Head of caudate nucleus (tissue), 42 donors: ENCODE data around the gene ENO3.

Experiments used
- DNase-seq, 42 donors: peaks; one replicate each; pipeline versions ENCODE4 v3.0.0 to v3.0.0-alpha.2; 2020 to 2021; ENCODE audit warnings: mixed read lengths in 7 of 42
- intact Hi-C: fragments of 100-400 bp; cut with DNase I; formaldehyde crosslinking; loops from one replicate; pipeline ENCODE4 v1.15.0; 2022

ENO3 gene

DNA sequence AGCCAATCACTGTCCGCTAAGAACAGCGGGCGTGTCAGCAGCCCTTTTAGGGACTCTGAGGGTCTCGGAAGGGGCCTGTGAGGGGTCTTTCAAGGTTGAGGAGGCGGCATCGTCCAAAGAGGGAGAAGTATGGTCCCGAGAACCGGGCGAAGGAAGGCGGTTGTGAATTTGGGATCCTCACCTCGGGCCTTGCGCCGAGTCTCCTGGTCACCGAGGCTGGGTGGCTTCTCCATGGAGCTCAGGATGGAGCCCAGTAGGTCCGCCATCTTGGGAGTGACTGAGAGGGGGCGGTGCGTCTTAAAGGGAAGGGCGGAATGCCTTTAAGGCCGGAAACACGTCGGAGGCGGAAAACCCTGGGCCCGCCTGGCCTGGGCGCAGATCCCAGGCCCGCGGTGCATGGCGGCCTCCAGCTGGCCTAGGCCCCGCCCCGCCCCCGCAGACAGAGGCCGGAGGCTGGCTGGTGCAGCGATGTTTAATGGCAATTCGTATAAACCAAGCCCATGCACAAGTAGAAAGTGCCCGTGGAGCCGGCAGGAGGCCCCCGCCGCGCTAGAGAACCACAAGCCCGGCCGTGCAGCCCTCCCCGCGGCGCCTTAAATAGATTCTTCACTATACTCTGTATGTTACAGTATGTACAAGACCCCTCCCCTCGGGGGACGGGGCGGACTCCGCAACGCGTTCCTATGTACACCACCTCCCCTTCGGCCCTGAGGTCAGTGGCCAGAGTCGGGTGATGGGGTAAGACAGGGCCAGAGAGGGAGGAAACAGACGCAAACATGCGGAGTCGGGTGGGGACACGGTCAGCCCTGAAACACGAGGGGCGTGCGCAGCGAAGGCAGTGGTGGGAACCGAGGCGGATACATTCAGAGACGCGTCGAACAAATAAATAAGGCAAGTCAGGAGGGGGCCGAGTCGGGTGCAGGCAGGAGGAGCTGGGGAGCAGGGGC is 16.9 kb downstream of the ENO3 start, which contains the start of gene SPAG7:
TSS of gene SPAG7 (minus strand) at position 279 of the 947 bp plus-strand sequence. CDS start at position 266, 13 bp downstream.
- intact Hi-C loops: loop anchor here (2.0 kb wide), 1 partner anchor 19 kb away; the partner anchor contains the start of gene PFN1
- DNase-seq: peak; percentile 91 to 98 (median 95)

DNA sequence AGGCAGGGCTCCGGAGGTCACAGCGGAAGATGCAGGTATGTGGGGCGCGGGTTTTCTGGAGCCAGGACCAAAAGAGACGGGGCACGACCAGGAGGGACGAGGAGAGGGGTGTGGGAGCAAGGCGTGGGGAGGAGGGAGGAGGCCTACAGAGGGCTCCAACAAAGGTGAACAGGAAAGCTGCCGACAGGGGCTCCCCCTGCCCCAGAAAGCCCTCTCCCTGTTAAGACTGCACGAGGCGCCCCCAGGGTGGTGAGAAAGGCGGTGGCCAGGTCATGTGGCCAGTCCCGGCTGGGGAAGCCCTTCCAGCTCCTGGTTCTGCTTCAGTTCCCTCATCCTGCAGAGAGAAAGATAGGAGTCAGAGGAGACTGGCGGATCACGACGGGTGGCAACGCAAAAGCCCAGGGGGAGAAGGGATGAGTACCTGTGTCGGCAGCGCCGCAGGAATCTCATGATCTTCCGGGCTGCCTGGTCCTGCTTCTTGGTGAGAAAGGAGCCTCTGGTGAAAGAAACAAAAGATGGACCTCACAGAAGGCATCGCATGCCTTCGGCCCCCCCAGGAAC is 17.6 kb downstream of the ENO3 start:
- intact Hi-C loops: no loop called here
- peak in 15 of 42 donors; percentile 12 to 53 (median 31) for DNase-seq

DNA sequence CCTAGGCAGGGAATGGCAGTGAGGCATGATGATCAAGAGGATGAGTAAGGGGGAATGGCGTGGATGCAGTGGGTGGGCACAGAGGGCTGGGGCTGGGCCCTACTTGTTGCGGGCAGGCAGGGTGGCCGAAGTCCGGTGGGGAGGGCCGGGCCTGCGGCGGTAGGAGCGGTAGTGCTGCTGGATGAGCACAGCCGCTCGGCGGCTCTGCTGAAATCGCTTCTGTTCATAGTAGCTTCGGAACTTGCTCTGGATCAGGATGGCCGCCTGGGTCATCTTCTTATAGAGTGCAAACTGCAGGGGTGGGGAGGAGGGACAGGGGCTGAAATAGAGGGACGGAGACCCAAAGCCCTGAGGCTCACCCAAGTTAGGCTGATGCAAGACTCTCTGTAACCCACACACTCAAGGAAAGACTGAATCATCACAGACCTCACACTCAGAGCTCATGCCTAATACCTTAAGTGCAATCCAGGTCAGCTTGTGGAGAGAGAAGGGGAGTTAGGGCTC is 18.2 kb downstream of the ENO3 start:
- DNase-seq: peak in 11 of 42 donors; percentile 5 to 58 (median 29)
- intact Hi-C loops: no loop called here

- no peak for DNase-seq
- intact Hi-C loops: no loop called here
Measured at GRCh38 chr17:4969551-4970173, 18.7 kb downstream of the ENO3 start.

DNA sequence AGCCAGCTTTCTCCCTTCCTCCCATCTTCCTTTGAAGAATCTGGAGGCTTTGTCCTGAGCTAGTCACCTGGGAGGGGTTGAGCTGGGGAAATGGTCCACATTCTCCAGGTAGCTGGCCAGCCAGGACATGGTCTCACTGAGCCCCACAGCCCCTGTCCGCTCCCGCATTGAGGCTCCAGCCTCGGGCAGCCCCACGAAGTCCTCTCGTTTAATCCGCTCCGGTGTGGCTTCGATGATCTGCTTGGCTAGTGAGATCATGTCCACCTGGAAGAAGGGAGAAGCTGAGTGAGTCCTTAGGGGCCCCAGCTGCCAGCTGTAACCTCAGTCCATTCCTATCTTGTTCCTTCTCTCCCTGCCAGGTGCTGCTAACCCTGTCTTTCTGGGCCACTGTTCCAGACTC is 19.4 kb downstream of the ENO3 start:
- DNase-seq: no peak
- intact Hi-C loops: no loop called here

DNA sequence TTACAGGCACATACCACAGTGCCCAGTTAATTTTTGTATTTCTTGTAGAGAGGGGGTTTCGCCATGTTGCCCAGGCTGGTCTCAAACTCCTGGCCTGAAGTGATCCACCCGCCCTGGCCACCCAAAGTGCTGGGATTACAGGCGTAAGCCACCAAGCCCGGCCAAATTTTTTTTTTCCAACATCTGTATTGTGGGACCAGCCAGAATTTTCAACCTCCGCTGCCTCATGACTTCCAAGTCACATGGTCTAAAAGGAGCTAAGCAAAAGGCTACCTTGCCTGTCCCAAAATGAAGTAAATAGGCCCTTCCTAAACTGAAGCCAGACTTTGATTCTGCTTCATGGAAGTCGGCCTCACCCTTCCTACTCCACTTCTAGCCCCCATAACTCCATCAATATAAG is 20.9 kb downstream of the ENO3 start:
- no peak for DNase-seq
- intact Hi-C loops: no loop called here

DNA sequence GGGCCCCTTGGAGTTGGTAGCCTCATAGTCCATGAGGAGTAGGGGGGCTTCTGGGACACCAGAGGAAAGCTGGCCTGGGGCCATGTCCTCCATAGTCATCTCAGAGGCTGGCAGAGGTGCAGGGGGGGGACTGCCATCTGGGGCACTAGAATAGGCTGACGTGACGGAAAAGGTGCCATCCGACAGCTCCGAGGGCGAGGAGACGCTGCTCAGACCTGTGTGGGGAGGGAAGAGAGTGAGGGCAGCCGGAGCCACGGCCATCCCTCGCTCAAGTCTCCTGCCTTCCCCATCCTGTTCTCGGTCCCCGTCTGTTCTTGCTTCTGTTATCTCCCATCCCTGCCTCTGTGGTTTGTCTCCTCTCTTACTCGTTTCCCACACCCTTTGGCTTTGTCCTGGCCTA is 21.4 kb downstream of the ENO3 start:
- intact Hi-C loops: no loop called here
- DNase-seq: no peak

DNA sequence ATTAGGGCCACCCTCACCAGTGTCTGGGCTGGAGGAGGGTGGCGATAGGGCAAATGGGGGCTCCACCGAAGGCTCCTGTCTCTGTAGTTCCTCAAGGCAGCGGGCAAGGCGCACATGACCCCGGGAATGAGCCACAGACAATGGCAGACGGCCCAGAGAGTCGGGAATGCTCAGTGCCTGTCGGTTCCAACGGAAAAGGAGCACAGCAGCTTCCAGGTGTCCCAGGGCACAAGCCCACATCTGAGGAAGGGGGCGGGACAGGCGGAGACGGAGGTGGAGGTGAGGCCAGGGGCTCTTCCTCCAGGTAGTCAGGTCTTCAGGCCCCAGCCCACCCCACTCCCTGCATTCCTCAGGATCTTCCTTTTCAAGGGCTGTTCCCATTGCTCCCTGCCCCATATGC is 21.8 kb downstream of the ENO3 start:
- intact Hi-C loops: no loop called here
- no peak for DNase-seq

GRCh38 chr17:4973256-4974114 is 22.6 kb downstream of the ENO3 start:
- intact Hi-C loops: no loop called here
- DNase-seq: no peak

GRCh38 chr17:4974115-4974670 is 23.3 kb downstream of the ENO3 start:
- intact Hi-C loops: no loop called here

DNA sequence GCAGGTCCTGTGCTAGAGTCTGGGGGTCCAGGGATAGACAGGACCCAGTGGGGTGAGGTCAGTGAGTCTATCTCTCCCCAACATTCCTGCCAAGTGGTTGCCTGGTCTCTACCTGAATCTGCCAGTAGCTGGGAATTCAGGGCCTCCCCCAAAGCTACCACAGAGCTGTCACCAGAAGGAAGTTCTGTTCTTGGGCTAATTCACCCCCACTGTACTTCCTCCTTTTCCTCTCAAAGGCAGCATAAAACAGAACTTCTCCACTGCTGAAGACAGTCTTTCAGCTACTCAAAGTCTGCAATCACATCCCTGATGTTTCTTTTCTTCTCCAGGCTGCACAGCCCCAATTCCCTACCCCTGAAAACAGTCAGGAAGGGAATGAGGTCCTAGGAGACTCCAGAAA is 27.8 kb downstream of the ENO3 start:
- intact Hi-C loops: no loop called here
- DNase-seq: no peak

More at GRCh38 chr17:4974115-4974670, 23.3 kb downstream of the ENO3 start:
- no peak for DNase-seq

DNA sequence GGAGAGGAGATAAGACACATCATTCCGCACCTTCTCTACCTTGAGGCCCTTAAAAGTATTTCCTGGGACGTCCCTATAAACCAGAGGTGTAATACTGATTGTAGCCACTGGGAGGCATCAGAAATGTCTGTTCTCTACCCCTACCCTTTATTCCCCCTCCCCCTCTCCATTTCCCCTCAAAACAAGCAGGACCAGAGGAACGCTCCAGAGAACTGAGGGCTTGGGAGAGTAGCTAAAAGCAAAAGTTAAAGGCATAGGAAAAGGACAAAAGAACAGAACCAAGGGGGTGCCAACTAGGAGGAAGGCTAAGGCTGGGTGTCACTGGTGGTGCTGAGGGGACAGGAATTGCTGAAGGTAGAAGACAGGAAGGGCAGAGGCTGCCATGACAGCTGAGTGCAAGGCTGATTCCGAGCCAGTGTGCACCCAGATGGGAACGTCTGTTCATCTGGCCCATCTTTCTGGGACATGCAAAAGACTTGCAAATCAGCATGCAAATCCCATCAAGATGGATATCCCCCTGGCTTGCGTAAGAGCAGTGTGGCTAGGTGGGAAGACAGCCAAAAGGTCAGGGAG is 29.8 kb downstream of the ENO3 start:
- intact Hi-C loops: loop anchor here (10.0 kb wide), 1 partner anchor 84 kb away; no protein-coding TSS in a partner anchor
- peak in 13 of 42 donors; percentile 20 to 76 (median 41) for DNase-seq

DNA sequence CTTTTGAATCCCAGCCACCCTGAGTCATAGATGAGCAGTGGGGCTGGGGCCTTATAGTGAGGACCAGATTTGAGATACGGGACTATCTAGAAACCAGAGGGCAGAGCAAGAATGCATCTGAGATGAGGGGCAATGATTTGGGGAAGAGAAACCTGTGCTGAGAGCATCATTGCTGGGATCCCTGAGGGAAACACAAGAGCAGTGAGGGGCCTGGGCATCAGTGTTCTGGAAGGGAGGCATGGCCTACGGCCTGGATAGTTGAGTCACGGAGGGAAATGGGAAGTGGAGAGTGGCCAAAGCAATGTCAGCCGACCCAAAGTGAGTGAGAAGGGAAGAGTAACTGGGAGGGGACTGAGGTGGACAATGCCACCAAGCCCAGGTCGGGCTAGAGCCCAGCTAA is 31.4 kb downstream of the ENO3 start:
- no peak for DNase-seq
- intact Hi-C loops: loop anchor here (10.0 kb wide), 1 partner anchor 82 kb away; no protein-coding TSS in a partner anchor

DNA sequence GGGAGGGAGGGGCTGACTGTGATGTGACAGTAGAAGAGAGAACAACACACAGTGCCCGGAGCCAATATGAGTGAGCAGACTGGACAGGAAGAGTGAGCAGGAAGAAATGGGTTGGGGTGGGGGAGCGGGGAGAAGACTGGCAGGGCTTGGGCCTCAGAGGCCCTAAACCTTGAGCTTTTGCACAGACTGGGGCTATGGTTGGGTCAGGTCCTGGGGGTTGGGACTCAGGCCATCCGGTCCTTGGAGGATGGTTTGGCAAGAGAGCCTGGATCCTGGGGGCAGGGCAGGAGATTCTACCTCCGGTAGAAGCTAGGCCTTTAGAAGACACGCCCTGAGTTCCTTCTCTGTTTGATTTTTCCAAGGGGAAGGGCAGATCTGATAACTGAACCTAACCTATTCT is 35.5 kb downstream of the ENO3 start:
- DNase-seq: peak in 1 of 42 donors; percentile 28
- intact Hi-C loops: loop anchor here (10.0 kb wide), 1 partner anchor 78 kb away; no protein-coding TSS in a partner anchor

- DNase-seq: peak; percentile 78 to 96 (median 93)
- intact Hi-C loops: loop anchor here (10.0 kb wide), 1 partner anchor 78 kb away; no protein-coding TSS in a partner anchor
Measured at GRCh38 chr17:4986951-4987766, 36.2 kb downstream of the ENO3 start, which contains the start of gene CAMTA2. TSS of gene CAMTA2 (minus strand) at chr17:4987675. CDS start at chr17:4986222, 1,453 bp downstream.

GRCh38 chr17:4987767-4988567 is 37.0 kb downstream of the ENO3 start:
- intact Hi-C loops: loop anchor here (10.0 kb wide), 1 partner anchor 77 kb away; no protein-coding TSS in a partner anchor
- peak in 2 of 42 donors; percentile 27 to 29 for DNase-seq
